NCI-H345 (cell line): ENCODE results near the gene KRTAP3-3.
A peak's percentile ranks its signal among the peaks of the same experiment; 100 is the strongest.
"Not testable (repeated sequence)": the region's sequence is repeated elsewhere in the genome, so short reads cannot be mapped to it uniquely, and the experiment has no call there.

Source experiments
- DNase-seq: peaks from one replicate; lab custom pipeline; 2025; lab: John Stamatoyannopoulos, UW

Gene KRTAP3-3

DNA sequence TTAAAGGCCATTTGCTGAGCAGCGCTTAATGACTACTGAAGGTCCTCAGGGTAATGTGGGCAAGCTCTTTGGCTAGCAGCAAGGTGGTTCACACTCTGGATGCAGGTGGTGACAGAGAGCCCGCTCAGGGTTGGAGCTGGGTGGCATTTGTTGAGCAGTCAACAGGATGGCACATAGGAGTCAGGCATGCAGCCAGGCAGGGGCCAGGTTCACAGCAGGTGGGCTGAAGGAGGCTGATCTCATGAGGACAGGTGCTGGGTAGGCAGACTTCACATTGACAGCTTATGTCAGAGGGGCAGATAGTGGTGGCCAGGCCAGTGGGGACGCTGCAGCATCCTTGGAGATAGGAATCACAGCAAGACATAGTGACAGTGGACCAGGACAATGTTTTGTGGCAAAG lies 10.4 kb upstream of the KRTAP3-3 start:
- DNase-seq: peak; percentile 46

DNA sequence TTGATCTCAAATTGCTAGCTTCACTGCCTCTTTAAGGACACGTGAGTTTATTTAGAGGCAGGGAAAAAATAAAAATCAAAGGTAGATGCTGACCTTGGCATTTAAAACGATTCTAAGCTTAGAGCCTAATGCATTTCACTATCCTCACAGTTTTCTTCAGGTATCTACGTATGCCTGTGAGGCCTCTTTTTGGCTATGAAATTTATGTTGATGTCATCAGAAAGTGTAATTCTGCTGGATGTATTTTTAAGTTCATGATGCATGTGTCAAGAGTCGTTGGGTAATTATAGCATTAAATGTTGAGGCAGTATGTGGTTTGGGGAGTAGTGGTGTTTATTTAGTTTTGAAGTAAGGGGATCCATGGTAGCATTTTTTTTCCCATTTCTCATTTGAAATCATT lies 10.0 kb upstream of the KRTAP3-3 start:
- DNase-seq: no peak

DNA sequence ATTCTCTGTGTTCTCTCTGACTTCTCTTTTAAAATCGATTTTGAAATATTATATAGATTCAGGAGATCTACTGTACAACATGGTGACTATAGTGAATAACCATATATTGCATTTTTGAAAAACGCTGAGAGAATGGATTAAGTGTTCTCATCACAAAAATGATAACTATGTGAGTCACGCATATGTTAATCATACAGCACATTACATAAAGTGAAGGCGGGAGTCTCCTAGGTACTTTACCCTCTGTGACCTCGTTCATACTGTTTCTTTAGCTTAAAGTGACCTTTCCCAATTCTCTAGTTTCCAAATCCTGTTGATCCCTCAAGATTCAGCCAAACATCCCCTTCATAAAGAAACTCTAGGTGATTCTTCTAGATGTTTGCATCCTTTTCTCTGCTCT lies 8.8 kb upstream of the KRTAP3-3 start:
- DNase-seq: no peak

DNA sequence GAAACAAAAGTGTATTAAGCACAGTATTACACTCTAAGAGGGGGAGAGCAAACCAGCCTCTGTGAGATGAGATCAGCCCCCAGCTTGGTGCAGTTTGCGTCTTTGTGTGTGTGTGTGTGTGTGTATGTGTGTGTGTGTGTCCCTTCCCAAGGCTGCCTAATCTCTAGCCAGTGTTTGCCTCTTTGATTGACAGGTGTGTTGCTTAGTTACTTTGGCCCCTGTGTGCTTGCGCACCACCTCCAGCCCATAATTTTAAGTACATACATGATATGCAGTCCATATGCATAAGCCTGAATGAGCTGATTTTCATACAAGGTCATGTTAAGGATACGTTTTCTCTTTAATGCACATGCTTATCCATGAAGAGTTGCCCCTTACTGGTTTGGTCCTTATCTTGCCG lies 7.8 kb upstream of the KRTAP3-3 start:
- no peak for DNase-seq

- DNase-seq: not testable (repeated sequence)
Observed at GRCh38 chr17:40999563-40999962, 5.6 kb upstream of the KRTAP3-3 start, which contains the start of gene KRTAP3-2. TSS of gene KRTAP3-2 (minus strand) at chr17:40999906. CDS start at chr17:40999853, 53 bp downstream.

DNA sequence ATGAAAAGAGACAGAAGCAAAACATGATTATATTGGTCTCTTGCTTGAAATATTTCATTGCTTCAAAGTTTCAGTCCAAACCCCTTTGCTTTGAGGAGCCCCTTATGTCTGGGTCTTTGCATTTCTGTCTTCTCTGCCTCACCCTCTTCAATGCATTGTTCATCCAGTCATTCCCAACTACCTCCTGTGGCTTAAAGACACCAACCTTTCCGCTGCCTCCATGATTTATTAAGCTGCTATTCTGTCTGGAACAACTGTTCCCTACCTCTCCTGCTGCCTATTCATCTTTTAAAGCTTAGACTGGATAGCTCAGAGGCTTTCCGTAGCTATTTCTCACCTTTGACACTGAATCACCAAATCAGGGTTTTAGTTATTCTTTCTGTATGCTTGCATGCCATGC lies 3.4 kb upstream of the KRTAP3-3 start:
- no peak for DNase-seq

- DNase-seq: no peak
Observed at GRCh38 chr17:40996829-40997228, 2.9 kb upstream of the KRTAP3-3 start.

GRCh38 chr17:40995116-40995515 lies 1.2 kb upstream of the KRTAP3-3 start:
- DNase-seq: no peak

- DNase-seq: no peak
Observed at GRCh38 chr17:40993084-40993483, 880 bp downstream of the KRTAP3-3 start.

- no peak for DNase-seq
Observed at GRCh38 chr17:40992666-40993065, 1.3 kb downstream of the KRTAP3-3 start.

DNA sequence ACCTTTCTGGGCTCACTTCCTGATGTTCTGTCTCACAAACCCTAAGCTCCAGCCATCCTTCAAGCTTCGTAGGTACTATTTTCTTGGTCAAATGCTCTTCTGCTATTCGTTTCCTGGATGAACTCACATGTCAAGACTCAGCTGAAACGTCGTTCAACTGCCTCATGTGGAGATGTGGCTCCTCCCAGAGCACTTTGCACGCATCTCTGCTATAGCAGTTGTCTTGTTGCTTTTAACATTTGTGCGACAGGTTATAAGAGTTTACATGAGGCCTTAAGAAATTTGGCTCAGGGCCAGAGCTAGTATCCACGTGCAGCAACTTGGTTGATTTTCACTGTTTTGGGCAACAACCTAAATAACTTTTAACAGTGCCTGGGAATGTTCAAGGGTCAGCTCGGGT lies 7.0 kb downstream of the KRTAP3-3 start:
- DNase-seq: no peak

DNA sequence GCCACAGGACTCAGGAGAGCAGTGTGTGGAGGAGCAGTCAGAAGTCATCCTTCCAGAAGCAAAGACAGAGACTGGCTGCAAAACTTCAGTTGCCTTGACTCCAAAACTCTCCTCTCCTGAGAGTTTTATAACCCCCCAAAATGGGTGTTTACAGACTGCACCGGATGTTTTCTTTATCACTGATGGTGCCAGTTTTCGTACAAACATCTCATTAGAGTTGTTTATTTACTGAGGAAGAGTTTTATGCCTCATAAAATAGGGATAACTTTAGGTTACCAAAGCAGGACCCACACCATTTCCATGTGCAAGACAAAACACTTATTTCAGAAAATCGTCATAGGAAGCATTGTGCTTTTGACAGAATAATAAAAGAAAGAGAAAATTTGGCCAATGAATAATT lies 9.7 kb downstream of the KRTAP3-3 start, which contains the start of gene KRT40:
TSS of gene KRT40 (minus strand) at position 101 of the 400 bp plus-strand sequence. CDS start at position 48, 53 bp downstream.
- no peak for DNase-seq

DNA sequence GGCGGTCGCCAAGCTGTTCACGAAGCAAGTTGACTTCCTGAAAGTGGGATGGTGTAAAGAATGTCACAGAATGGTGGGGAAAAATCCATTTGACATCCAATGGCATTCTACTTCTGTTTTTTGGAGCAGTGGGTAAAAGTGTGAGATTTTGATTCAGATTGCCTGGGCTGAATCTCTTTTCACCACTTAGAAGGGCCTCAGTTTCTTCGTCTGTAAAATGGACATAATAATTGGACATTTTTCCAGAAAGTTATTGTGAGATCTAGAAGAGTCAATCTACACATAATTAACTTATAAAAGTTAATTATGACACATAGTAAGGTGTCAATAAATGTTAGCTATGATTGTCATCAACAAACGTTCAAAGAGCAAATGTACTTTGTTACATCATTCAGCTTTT lies 12.8 kb downstream of the KRTAP3-3 start:
- DNase-seq: no peak

DNA sequence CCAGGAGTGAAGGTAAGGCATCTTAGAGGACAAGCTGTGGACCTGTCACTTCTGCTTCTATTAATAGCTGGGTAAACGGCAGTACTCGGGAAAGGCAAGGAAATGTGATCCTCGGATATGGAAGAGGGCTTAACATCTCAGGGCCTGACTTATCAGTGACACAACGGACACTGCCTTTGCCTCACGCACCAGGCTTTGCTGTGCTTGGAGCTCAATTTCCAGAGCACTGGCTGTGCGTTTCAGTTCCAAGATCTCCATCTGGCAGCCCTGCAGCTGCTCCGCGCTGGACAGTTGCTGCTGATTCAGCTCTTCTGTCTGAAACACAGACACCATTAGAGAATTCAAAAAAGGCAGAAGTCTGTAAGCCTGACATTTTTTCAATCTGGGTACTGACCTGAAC lies 13.4 kb downstream of the KRTAP3-3 start:
- no peak for DNase-seq

GRCh38 chr17:40980117-40980516 lies 13.8 kb downstream of the KRTAP3-3 start:
- no peak for DNase-seq

DNA sequence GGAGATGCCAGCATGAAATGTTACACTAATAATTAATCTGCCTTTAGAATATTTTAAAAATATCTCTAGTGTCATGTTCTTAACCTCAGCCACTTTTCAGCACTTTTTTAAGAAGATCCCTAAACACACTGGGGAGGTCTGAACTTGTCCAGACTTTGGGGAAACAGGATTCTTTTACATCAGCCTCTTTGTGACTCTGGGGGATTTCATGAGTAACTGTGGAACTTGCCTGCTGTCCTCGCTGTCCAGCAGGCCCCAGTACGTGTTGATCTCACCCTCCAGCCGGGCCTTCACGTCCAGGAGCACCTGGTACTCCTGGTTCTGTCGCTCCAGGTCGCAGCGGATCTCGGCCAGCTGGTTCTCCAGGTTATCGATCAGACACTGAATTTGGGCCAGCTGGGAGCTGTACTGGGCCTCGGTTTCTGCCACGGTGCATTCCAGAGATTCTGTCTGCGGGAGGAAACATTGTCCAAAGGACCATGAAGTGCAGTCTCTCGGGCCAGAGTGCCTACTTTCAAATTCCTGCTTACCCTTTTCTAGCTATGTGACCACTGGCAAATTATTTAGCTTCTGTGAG lies 15.3 kb downstream of the KRTAP3-3 start:
- no peak for DNase-seq

DNA sequence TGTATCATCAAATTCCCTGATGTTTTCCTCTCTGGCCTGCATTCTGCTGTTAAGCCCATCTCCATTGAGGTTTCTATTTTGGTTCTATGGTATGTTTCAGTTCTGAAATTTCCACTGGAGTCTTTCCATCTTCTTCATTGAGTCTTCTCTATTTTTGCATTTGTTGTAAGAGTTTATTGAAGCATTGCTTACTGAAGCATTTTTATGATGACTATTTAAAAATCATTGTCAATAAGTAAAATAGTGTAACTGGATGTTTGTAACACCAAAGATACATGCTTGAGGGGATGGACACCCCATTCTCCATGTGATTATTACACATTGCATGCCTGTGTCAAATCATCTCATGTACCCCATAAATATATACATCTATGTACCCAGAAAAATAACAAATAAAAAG lies 18.4 kb downstream of the KRTAP3-3 start:
- no peak for DNase-seq

DNA sequence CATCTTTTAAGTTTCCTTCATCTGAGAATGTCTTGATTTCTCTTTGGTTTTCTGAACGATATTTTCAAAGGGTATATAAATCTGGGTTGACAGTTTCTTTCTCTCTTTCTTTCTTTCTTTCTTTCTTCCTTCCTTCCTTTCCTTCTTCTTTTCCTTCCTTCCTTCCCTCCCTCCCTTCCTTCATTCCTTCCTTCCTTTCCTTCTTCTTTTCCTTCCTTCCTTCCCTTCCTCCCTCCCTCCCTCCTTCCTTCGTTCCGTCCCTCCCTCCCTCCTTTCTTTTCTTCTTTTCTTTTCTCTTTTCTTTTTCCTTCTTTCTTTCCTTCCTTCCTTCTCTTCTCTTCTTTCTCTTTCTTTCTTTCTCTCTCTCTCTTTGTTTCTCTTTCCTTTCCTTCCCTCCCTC lies 19.6 kb downstream of the KRTAP3-3 start:
- DNase-seq: no peak

GRCh38 chr17:40967582-40967981 lies 26.4 kb downstream of the KRTAP3-3 start:
- DNase-seq: no peak

GRCh38 chr17:40966848-40967247 lies 27.1 kb downstream of the KRTAP3-3 start, which contains the start of gene KRT39:
TSS of gene KRT39 (minus strand) at chr17:40966948. CDS start at chr17:40966856, 92 bp downstream.
- DNase-seq: no peak

- no peak for DNase-seq
Observed at GRCh38 chr17:40963838-40964237, 30.1 kb downstream of the KRTAP3-3 start.

- no peak for DNase-seq
Observed at GRCh38 chr17:40962059-40962561, 31.9 kb downstream of the KRTAP3-3 start.

DNA sequence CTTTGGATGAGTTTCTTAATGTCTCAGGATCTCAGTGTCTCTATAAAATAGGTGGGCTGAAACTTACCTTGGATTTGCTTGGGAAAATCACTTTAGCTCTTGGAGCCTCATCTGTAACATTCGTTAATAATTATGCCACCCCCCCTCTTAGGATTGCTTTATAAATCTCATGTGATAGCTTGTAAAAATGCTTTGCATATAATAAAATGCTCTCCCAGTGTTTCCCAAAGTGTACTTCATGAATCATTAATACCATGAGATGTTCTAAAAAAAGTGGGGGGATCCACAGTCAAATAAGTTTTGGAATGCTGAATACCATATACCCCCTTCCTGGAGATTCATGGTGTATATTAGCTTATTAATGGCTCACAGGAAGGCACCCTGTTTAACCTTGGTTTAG lies 32.4 kb downstream of the KRTAP3-3 start:
- no peak for DNase-seq

DNA sequence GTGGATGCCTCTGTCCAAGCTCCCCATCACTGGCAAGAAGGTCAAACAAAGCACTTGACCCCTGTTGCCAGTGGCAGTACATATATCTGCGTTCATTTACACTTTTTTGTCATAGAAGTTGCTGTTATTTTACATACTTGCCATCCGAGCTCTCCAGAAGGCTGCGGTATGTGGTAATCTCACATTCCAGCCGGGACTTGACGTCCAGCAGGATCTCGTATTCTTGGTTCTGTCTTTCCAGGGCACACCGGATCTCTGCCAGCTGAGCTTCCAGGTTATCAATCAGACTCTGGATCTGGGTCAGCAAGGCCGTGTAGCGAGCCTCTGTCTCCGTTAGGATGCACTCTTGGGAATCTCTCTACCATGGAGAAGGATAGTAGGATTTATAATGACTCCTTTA lies 33.8 kb downstream of the KRTAP3-3 start:
- DNase-seq: no peak
